Medulla oblongata (tissue), 1 donor: ENCODE measurements around the gene TLN1.

Experiments used
- DNase-seq: peaks from one replicate; pipeline ENCODE4 v3.0.0-alpha.2; 2015; ENCODE audit errors: extremely low spot score

The TLN1 gene

DNA sequence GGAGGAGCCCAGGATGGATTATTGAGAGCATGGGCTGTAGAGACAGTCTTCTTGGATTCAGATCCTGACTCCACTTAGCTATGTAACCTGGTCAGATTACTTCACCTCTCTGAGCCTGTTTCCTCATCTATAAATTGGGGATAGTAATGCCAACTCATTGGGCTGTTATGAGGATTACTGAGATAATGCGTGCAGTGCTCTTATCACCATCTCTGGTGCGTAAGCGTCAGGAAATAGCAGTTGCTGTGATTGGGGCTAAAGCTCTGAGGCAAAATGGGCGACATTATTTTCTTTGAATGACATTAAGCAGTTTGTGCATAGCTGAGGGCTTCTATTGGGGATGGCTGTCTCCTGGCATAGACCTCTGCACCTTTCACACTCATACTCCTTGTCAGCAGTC is 23.1 kb upstream of the TLN1 start:
- DNase-seq = no peak

GRCh38 chr9:35754264-35754663 is 22.3 kb upstream of the TLN1 start, which contains the start of gene MSMP:
MSMP (minus strand) TSS chr9:35754276; CDS start chr9:35754129, 147 bp downstream.
- no peak for DNase-seq

DNA sequence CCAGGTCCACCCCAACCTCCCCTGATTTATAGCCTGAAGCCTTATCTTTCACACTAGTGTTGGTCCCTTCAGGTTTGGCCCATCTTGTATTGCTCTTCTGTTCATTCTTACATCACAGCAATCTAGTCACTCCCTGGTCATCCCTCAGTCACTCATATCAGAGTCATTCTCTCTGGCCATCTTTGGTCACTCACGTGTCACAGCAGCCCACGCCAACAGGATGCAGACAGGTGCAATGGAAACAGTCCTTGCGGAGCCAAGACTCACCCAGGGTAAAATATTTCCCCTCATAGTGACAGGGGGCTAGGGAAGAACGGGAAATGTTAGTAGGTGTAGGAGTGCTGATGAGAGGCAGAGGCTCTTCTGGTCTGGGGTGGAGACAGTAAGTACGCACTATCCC is 21.5 kb upstream of the TLN1 start:
- DNase-seq = no peak

DNA sequence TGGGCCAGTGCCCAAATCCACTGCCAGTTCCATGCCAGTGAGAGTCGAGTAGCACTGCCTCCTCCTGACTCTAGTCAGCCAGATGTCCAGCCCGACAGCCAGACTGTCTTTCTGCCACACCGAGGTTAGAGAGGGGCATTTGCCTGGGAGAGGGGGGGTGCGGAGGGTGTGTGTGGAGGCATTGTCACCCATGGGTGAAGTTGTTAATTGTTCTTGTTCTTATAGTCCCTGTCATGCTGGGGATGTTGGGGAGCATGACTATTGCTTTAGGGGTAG is 18.2 kb upstream of the TLN1 start:
- no peak for DNase-seq

- DNase-seq = no peak
These were observed 17.7 kb upstream of the TLN1 start for GRCh38 chr9:35749515-35750255.

- DNase-seq = peak; percentile 84
These were observed 17.0 kb upstream of the TLN1 start, which contains the start of the genes GBA2 and RGP1 for GRCh38 chr9:35748858-35749514. GBA2 (minus strand) TSS chr9:35749228; CDS start chr9:35748704, 524 bp downstream. RGP1 (plus strand) TSS chr9:35749287; CDS start chr9:35749756, 469 bp downstream.

GRCh38 chr9:35748242-35748857 is 16.4 kb upstream of the TLN1 start:
- no peak for DNase-seq

DNA sequence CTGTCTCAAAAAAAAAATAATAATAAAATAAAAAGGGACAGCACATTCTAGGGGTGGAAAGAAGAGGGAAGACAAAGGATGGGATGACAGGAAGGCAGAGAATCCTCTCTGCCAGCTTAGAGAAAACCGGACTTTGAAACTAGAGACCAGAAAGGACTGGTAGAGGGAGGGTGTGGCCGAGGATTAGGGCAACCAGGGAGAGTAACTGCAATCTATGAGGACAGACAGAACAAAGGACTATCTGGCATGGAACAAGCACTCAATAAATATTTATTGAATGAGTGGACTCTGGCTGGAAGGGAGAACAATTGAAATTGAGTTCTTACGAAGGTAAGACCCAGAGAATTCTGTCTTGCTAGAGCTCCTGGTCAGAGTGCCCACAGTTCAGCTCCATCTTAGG is 14.6 kb upstream of the TLN1 start:
- DNase-seq = no peak

DNA sequence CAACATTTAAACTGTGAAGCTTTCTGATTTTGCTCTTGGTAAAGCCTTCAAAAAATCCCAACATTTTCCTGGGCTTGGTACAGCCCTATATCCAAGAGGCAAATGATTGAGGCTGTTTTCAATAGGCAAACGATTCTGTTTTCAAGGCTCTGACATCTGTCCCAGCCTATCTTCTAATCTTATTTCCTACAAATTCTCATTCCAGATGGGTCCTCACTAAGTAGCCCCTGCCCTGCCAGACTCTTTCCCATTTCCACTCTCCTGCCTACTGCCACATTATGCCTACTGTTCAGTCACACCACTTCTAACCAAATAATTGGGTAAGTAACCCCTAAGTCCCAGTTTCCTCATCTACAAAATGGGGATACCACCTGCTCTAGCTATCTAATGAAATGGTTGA is 13.6 kb upstream of the TLN1 start:
- DNase-seq = no peak

DNA sequence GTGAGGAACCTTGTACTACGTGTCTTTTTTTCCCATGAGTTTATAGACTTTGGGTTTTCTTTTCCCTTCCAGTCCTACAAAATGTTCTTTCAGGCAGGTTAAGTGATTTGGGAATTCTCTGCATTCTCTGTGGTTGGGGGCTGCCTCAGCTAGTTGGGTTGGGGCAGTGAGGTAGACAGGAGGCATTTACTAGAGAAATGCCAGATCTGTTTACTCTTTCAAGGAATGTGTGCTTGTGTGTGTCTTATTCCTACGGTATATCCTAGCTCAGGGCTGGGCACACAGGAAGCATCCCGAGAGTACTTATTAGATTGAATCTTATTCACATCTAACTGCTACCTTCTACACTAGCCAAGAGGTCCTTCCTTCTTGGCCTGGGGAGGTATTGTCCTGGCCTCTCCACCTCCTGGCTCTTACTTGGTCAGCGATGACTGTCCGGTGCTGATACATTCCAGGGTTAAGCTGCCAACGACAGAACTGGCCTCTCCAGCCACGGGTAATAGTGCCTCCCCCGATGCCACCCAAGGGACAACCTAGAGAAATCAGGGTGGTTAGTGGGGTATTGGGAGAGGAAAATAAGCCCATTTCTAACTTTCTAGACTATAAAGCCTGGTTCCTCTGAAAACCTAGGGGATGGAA is 12.0 kb upstream of the TLN1 start:
- no peak for DNase-seq

GRCh38 chr9:35743452-35743851 is 11.5 kb upstream of the TLN1 start:
- no peak for DNase-seq

DNA sequence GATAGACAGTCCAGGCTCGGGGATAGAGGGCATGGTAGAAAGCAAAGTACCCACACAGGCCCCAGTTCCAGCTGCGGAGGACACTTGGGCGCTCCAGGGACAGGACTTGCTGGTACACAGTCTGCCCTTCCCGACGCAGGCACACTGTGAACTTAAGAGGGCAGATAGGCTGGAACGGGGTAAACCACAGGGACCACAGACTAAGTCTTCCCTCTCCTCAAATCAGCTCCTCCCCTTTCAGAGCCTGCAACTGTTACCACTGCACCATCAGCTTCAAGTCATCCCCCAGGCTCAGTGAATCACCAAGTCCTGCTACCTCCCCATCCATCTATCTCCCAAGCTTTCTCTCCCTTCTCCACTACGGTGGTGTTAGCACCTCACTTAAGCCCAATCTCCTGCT is 9.7 kb upstream of the TLN1 start:
- DNase-seq = no peak

- DNase-seq = no peak
These were observed 8.2 kb upstream of the TLN1 start for GRCh38 chr9:35740243-35740642.

DNA sequence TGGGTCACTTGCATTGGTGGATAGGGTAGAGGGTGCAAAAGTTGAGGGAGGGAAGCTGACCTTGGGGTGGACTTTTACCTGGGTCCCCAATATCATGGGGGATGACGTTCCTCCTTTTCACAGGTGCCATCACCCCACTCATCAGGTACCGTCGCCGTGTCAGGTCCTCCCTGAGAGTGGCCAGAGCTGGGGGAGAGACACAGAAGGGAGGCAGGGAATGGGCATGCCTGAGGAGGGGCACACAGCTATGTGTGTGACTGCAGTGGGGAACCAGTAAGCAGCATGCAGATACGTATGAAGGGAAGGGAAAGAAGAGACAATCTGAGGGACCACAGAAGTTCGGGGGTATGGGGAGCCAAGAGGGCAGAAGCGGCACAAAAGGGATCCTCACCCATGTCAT is 6.9 kb upstream of the TLN1 start:
- DNase-seq = no peak

- DNase-seq = no peak
These were observed 6.2 kb upstream of the TLN1 start for GRCh38 chr9:35738186-35738585.

- DNase-seq = no peak
These were observed 5.1 kb upstream of the TLN1 start for GRCh38 chr9:35737143-35737542.

DNA sequence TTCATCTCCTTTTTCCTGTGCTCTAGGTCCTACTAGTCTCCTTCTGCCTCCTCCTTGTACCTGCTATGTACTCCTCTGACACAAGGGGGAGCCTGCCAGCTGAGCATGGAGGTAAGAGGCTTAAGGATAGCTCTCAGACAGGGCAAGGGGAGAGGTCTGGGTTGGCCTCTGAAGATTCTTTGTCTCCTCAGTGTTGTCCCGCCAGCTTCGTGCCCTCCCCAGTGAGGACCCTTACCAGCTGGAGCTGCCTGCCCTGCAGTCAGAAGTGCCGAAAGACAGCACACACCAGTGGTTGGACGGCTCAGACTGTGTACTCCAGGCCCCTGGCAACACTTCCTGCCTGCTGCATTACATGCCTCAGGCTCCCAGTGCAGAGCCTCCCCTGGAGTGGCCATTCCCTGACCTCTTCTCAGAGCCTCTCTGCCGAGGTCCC is 4.2 kb upstream of the TLN1 start:
- DNase-seq = no peak

GRCh38 chr9:35734096-35734495 is 2.1 kb upstream of the TLN1 start:
- DNase-seq = no peak

GRCh38 chr9:35732800-35733541 is 976 bp upstream of the TLN1 start:
- no peak for DNase-seq

DNA sequence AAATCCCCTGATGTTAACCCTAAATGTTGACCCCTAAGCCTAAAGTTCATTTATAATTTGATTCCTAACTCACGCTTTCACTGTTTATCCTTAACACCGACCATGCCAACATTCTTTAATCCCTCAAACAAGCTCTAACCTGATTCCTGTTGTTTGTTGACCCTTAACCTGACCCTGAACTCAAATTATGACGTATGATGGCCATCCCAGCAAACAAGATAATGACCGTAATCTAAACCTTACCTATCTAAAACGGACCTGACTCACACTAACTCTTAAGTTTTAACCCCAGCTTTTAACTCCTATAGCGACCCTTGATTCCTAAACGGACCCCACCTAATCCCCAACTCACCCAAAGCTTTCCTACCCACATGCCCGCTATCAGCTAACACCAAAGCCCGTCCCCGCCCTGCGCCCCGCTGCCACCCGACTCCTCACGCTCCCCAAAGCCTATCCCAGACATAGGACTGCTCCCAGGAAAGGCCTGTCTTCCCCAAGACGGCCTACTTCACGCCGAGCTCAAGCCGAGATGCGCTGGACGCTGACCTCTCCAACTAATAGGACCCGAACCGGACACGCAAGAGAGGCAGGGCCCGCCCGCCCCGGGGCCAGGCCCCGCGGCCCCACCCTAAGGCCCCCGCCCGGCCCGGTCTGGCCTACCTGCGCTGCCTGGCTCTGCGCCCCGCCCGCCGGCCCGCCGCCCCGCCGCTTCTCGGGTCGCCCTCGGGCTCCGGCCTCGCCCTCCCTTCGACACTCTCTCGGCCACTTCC is 395 bp downstream of the TLN1 start:
- no peak for DNase-seq

GRCh38 chr9:35730486-35730854 is 1.5 kb downstream of the TLN1 start:
- DNase-seq = no peak
